GM18861 (cell line): ENCODE data around the gene ID1.
"Not testable (repeated sequence)": the region's sequence is repeated elsewhere in the genome, so short reads cannot be mapped to it uniquely, and the experiment has no call there.

Source experiments
- ATAC-seq: cut with Tn5 transposase; IDR thresholded peaks from one replicate; pipeline ENCODE4 v1.9.1; 2021; ENCODE audit not compliant: unreplicated experiment

Gene ID1

GRCh38 chr20:31572701-31573554, 32.2 kb upstream of the ID1 start:
- peak; percentile 70 for ATAC-seq

GRCh38 chr20:31573555-31574321, 31.4 kb upstream of the ID1 start:
- no peak for ATAC-seq

GRCh38 chr20:31574986-31575385, 30.1 kb upstream of the ID1 start:
- not testable (repeated sequence) for ATAC-seq

DNA sequence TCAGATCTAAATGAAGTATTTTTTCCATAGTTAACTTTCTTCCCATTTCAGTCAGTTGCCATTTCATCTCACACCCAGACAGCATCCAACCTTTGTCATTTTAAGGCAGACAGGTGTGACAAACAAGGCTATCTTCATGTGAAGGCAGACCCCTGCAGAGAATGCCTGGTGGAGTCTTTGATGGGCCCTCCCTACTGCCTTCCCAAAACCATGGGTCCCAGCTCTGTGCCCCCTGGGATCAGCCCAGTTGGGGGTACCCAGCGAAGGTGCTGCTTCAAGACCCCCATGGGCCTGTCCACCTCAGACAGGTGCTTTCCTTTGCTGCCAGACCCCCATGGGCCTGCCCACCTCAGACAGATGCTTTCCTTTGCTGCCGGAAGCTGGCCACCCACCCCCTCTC, 28.3 kb upstream of the ID1 start:
- ATAC-seq: no peak

- no peak for ATAC-seq
Observed at GRCh38 chr20:31577194-31577593, 27.9 kb upstream of the ID1 start.

GRCh38 chr20:31578448-31579138, 26.5 kb upstream of the ID1 start:
- ATAC-seq: no peak

GRCh38 chr20:31579245-31579644, 25.8 kb upstream of the ID1 start:
- ATAC-seq: no peak

GRCh38 chr20:31579941-31580651, 25.0 kb upstream of the ID1 start:
- ATAC-seq: not testable (repeated sequence)

DNA sequence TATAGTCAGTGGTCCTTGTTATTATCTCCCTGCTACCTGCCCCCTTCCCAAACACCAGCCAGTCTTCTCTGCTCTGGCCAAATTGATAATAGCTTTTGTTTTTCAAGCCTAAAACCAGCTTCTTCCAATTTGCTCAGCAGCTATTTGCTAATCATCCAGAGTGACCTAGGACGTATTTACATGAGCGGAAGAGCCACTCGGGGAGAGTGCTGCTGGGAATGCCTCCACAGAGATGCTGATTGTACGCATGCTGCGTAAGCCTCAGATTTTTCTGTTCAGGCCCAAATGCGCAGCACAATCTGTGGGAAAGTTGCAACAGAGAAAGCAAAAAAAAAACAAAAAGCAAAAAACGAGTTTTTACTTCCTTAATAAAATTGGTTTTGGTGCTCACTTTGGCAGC, 24.4 kb upstream of the ID1 start:
- ATAC-seq: no peak

GRCh38 chr20:31581391-31581790, 23.7 kb upstream of the ID1 start:
- ATAC-seq: no peak

DNA sequence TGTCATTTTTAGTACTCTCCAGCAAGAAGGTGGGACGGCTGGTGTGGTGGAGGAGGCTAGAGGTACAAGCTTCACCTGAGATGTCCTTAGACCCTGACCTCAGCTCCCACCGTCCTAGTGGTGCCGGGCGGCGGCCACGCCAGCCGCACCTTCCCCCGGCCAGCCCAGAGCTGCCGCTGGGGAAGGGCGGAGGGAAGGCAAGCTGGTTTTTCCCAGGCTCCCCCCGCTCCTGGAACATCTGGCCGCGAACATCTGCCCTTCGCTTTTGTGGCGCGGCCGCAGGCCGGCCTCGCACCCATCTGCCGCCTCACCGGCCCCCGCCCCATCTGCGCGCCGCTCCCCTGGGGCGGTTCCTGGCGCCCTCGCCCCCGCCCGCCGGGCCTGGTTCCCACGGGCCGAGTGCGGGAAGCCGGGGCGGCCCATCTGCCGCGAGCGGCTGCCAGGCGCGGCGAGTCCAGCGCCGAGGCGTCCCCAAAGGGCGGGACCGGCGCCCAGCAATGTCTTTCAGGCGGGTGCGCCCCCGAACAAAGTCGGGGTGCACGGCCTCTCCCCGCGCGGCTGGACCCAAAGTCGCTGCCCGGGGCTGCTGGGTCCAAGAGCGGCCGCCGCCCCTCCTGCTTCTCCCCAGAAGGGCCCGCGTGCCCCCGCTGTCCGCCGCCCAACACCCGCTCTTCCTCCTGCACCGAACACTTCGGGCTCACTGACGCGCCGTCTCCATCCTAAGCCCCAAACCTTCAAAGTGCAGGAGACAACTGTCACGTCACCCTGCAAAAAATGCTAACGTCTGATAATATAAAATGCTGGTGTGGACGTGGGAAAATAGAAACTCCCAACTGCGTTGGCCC, 17.3 kb upstream of the ID1 start:
- no peak for ATAC-seq

GRCh38 chr20:31590717-31591225, 14.3 kb upstream of the ID1 start:
- no peak for ATAC-seq

GRCh38 chr20:31593221-31594001, 11.7 kb upstream of the ID1 start:
- no peak for ATAC-seq

DNA sequence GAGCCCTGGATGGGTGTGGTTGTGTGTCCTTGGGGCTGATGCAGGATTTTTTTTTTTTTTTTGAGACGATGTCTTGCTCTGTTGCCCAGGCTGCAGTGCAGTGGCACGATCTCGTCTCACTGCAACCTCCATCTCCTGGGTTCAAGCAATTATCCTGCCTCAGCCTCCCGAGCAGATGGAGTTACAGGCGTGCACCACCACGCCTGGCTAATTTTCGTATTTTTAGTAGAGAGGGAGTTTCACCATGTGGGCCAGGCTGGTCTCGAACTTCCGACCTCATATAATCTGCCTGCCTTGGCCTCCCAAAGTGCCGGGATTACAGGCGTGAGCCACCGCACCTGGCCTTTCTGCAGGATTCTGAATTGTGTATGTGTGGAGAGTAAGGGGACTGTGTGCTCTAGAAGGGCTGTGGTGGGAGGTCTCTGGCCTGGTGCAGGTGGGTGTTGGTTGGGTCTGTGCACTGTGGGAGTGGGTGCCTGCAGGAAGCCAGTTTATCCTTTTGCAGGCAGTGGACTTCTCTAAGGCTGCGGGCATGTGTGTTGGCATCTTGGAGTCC, 11.0 kb upstream of the ID1 start:
- no peak for ATAC-seq

GRCh38 chr20:31594558-31595379, 10.3 kb upstream of the ID1 start:
- no peak for ATAC-seq

- ATAC-seq: no peak
Observed at GRCh38 chr20:31595380-31595653, 9.8 kb upstream of the ID1 start.

DNA sequence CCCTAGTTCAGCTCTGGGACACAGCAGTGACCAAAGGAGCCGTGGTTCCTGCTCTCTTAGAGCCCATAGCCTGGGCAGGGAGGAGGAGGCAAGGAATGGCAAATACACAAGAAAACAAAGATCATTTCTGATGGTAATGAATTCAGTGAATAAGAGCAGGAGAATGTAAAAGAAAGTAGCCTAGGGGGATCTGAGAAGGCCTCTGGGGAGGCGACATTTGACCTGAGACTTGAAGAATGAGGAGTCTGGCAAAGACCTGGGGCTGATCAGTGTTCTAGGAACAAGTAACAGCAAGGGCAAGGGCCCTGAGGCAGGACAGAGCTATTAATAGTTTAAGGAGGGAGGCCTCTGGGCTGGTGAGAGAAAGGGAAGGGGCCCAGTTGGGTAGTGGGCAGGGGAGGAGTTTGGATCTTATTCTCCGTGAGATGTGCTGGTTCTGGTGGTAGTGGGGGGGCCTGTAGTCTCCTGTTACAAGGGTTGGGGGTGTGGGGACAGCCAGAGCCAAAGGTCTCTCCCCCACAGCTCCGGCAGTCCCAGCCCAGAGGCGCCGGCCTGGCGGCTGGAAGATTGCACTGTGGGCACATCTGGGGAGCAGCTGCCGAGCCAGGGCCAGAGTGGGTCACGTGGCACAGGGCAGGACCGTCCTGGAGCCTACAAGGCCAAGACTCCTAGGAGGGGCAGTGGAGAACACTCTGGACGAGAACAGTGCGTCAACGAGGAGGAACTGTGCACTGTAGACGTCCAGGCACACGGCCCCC, 9.3 kb upstream of the ID1 start:
- ATAC-seq: no peak

DNA sequence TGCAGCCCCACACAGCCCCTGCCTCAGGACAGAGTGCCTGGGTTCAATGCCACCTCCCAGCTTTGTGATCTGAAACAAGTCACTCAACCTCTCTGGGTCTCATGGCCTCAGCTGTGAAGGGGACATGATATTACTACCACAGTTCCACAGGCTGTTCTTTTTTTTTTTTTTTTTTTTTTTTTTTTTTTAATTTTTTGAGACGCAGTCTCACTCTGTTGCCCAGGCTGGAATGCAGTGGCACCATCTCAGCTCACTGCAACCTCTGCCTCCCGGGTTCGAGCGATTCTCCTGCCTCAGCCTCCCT, 8.7 kb upstream of the ID1 start:
- not testable (repeated sequence) for ATAC-seq
